Esophagus squamous epithelium (tissue), 4 donors: Measurements from ENCODE around the gene LRRC4C.

Source experiments
- POLR2A ChIP-seq, 4 donors: fragments of 450-650 bp; IDR thresholded peaks; one replicate each; pipeline ENCODE4 v1.6.1; 2017; ENCODE audit warnings: antibody characterized with exemption in 4 of 4, mild to moderate bottlenecking in 4 of 4, moderate library complexity in 3 of 4
- TF ChIP-seq, protein P1 (sequence below), 6 experiments: fragments of 450-650 bp in 4 of 6; fragments of 200-600 bp in 2 of 6; sonication (generic) in 2 of 6; IDR thresholded peaks; one replicate each; pipeline ENCODE4 v1.5.1; 2016 to 2019; ENCODE audit warnings: antibody characterized with exemption in 6 of 6, mild to moderate bottlenecking in 4 of 6, moderate library complexity in 4 of 6

DNA sequence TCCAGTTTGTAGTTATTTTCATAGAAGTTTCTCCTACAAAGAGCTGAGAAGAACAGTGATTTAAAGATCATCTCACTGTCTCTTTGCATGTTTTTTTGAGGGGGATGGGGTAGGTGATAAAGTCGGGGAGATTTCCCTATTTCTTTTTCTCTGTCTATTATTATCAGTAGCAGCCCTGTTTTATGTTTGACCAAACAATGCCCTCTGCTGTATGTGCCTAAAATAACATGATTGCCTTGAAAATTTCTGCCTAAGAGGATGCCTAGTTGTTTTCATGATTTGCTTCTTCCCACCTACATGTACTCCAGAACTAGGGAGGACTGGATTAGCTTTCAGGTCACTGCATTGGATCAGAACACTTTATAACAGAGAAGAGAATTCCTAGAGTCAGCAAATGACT lies 1330.2 kb downstream of the LRRC4C start:
- TF ChIP-seq, protein P1, sequence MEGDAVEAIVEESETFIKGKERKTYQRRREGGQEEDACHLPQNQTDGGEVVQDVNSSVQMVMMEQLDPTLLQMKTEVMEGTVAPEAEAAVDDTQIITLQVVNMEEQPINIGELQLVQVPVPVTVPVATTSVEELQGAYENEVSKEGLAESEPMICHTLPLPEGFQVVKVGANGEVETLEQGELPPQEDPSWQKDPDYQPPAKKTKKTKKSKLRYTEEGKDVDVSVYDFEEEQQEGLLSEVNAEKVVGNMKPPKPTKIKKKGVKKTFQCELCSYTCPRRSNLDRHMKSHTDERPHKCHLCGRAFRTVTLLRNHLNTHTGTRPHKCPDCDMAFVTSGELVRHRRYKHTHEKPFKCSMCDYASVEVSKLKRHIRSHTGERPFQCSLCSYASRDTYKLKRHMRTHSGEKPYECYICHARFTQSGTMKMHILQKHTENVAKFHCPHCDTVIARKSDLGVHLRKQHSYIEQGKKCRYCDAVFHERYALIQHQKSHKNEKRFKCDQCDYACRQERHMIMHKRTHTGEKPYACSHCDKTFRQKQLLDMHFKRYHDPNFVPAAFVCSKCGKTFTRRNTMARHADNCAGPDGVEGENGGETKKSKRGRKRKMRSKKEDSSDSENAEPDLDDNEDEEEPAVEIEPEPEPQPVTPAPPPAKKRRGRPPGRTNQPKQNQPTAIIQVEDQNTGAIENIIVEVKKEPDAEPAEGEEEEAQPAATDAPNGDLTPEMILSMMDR (IDR thresholded peaks at IDR 0.05) = no peak
- TF ChIP-seq POLR2A (IDR thresholded peaks at IDR 0.05) = no peak
